Measurements from ENCODE around the gene CYB5R3.

Gene CYB5R3

DNA sequence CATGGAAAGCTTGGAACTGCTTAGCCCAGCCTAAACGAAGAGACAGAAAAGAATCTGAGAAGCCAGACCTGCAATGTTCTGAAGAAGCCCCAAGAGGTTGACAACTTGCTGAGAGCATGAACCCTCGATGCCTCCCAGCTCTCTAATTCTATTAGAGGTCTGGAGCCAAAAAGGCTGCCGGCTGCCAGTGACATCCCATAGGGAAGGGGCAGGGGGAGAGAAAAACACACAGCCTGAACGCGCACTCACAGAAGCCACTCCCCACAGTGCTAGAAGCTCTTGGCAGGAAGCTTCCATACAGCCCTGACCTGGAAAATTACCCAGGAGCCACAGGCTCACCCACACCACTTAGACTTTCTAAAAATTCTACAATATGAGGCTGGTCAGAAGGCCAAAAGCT, 52.9 kb downstream of the CYB5R3 start:
- DNase-seq (ENCODE audit: low spot score), result no peak
- ChIA-PET CTCF (no interaction called here), POLR2A (ENCODE audit: low non-redundant PET) (no interaction called here)
- H3K27ac ChIP-seq, result no peak overlapping the region
- TF ChIP-seq, protein P1, sequence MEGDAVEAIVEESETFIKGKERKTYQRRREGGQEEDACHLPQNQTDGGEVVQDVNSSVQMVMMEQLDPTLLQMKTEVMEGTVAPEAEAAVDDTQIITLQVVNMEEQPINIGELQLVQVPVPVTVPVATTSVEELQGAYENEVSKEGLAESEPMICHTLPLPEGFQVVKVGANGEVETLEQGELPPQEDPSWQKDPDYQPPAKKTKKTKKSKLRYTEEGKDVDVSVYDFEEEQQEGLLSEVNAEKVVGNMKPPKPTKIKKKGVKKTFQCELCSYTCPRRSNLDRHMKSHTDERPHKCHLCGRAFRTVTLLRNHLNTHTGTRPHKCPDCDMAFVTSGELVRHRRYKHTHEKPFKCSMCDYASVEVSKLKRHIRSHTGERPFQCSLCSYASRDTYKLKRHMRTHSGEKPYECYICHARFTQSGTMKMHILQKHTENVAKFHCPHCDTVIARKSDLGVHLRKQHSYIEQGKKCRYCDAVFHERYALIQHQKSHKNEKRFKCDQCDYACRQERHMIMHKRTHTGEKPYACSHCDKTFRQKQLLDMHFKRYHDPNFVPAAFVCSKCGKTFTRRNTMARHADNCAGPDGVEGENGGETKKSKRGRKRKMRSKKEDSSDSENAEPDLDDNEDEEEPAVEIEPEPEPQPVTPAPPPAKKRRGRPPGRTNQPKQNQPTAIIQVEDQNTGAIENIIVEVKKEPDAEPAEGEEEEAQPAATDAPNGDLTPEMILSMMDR (conservative IDR thresholded peaks at IDR 0.05; ENCODE audit: low read depth), result no peak

DNA sequence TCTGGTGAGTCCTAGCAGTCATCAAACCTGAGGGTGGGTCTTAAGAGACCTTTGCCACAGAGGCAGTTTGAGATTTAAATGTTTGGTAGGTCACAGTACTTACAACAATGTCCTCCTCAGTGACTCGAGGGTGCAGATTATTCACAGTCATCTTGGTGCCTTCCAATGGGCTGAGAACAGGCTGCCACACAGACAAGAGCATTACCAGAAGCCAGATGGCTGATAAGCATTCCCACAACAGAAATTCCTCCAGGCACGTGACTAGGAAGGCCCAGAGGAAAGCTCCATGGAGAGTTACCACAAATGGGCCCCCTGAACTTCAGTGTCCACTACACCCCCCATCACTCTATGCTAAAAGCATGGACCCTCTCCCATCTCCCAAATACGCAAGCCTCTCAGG, 53.8 kb downstream of the CYB5R3 start:
- TF ChIP-seq, protein P1 (conservative IDR thresholded peaks at IDR 0.05; ENCODE audit: low read depth), result no peak
- DNase-seq (ENCODE audit: low spot score), result no peak
- POLR2A ChIA-PET (ENCODE audit: low non-redundant PET), result no interaction called here
- no peak overlapping the region for H3K27ac ChIP-seq
- CTCF ChIA-PET, result no interaction called here

GRCh38 chr22:42591987-42592386, 57.2 kb downstream of the CYB5R3 start:
- ChIA-PET CTCF (no interaction called here), POLR2A (ENCODE audit: low non-redundant PET) (no interaction called here)
- no peak for DNase-seq (ENCODE audit: low spot score)
- TF ChIP-seq, protein P1 (conservative IDR thresholded peaks at IDR 0.05; ENCODE audit: low read depth), result no peak
- peak overlapping the region; percentile 28; the same call in 1 of the 2 replicates for H3K27ac ChIP-seq

- ChIA-PET POLR2A (ENCODE audit: low non-redundant PET) (no interaction called here), CTCF (no interaction called here)
- DNase-seq (ENCODE audit: low spot score), result no peak
These were observed 61.5 kb downstream of the CYB5R3 start for GRCh38 chr22:42587588-42588175.

DNA sequence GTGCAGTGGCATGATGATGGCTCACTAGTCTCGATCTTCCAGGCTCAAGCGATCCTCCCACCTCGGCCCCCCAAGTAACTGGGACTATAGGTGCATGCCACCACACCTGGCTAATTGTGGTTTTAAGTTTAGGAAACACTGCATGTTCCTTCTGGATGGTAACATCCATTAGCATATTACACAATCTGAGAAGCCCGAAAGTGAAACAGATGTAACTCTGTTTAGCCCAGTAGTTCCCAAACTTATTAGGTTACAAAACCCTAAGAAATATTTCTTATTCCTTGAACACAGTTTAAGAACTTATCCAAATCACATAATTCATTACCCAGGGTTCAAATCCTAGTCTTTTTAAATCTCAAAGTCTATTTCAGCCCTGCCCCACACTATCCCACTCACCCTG, 62.8 kb downstream of the CYB5R3 start:
- no peak for DNase-seq (ENCODE audit: low spot score)
- ChIA-PET CTCF (no interaction called here), POLR2A (ENCODE audit: low non-redundant PET) (no interaction called here)
- TF ChIP-seq, protein P1 (conservative IDR thresholded peaks at IDR 0.05; ENCODE audit: low read depth), result no peak
- no peak overlapping the region for H3K27ac ChIP-seq

More at GRCh38 chr22:42587588-42588175, 61.5 kb downstream of the CYB5R3 start:
- TF ChIP-seq, protein P1 (conservative IDR thresholded peaks at IDR 0.05; ENCODE audit: low read depth), result no peak
- H3K27ac ChIP-seq, result no peak overlapping the region

- H3K27ac ChIP-seq, result peak overlapping the region; percentile 44
- ChIA-PET CTCF (no interaction called here), POLR2A (ENCODE audit: low non-redundant PET) (no interaction called here)
- no peak for DNase-seq (ENCODE audit: low spot score)
- TF ChIP-seq, protein P1 (conservative IDR thresholded peaks at IDR 0.05; ENCODE audit: low read depth), result no peak
These were observed 64.1 kb downstream of the CYB5R3 start for GRCh38 chr22:42585096-42585495.

All from RWPE1 (cell line).